Cardiac muscle cell (in vitro differentiated cells and primary cell): ENCODE data around the gene SAXO1. TPM values are rescaled to one million over a fixed set of nuclear protein-coding genes. Genes with fewer than 3 reads are reported as not detected.

Experiments used
- DNase-seq, 2 donors: peaks; one replicate each; pipeline versions ENCODE4 v3.0.0 to v3.0.0-alpha.2; 2010 to 2017; ENCODE audit warnings: low read depth in 1 of 2, low spot score in 1 of 2
- H3K27ac ChIP-seq: fragments of 200-600 bp; sonication (generic); 2 replicates; pipeline ENCODE4 v1.5.1; 2016
- H3K27me3 ChIP-seq: fragments of 200-600 bp; sonication (generic); 2 replicates; pipeline ENCODE4 v1.6.0; 2016; ENCODE audit warnings: control low read depth
- H3K36me3 ChIP-seq: fragments of 200-600 bp; sonication (generic); 2 replicates; pipeline ENCODE4 v1.5.1; 2016; ENCODE audit warnings: control low read depth
- H3K4me1 ChIP-seq: fragments of 200-600 bp; sonication (generic); 2 replicates; pipeline ENCODE4 v1.8.1; 2017; ENCODE audit warnings: low read depth, mild to moderate bottlenecking, mixed run types
- H3K4me3 ChIP-seq: fragments of 200-600 bp; sonication (generic); 2 replicates; pipeline ENCODE4 v1.5.1; 2016; ENCODE audit warnings: mild to moderate bottlenecking
- H3K9me3 ChIP-seq: fragments of 200-600 bp; sonication (generic); 2 replicates; pipeline ENCODE4 v1.5.1; 2017; ENCODE audit warnings: low read depth, mild to moderate bottlenecking, control low read depth
- polyA plus RNA-seq: library from polyadenylated mRNA; unstranded; fragments of >200 nt; fragmentation: Nextera tagmentation; extraction: Ambion mirVana; gene quantifications from 2 replicates; pipeline ENCODE4 v1.2.1, GENCODE V29; 2016
- total RNA-seq: library from RNA; depleted of rRNA; stranded (reverse); fragments of >200 nt; gene quantifications from 2 replicates; pipeline ENCODE4 v1.2.3, GENCODE V29; 2016
- TF ChIP-seq, protein P1 (sequence below): IDR thresholded peaks from 2 replicates; pipeline ENCODE4 v1.5.1; 2012; ENCODE audit warnings: low read depth, mild to moderate bottlenecking, low read length

The SAXO1 gene
- total and polyA plus RNA-seq, 2 experiments from 2014 or later, result 0.06 to 0.24 TPM

DNA sequence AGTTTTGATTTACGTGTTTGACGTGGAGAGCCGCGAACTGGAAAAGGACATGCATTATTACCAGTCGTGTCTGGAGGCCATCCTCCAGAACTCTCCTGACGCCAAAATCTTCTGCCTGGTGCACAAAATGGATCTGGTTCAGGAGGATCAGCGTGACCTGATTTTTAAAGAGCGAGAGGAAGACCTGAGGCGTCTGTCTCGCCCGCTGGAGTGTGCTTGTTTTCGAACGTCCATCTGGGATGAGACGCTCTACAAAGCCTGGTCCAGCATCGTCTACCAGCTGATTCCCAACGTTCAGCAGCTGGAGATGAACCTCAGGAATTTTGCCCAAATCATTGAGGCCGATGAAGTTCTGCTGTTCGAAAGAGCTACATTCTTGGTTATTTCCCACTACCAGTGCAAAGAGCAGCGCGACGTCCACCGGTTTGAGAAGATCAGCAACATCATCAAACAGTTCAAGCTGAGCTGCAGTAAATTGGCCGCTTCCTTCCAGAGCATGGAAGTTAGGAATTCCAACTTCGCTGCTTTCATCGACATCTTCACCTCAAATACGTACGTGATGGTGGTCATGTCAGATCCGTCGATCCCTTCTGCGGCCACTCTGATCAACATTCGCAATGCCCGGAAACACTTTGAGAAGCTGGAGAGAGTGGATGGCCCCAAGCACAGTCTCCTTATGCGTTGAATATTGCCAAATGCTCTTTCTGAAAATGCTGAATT lies 17.1 kb upstream of the SAXO1 start:
- peak; percentile 40 to 53 for DNase-seq
- TF ChIP-seq, protein P1, sequence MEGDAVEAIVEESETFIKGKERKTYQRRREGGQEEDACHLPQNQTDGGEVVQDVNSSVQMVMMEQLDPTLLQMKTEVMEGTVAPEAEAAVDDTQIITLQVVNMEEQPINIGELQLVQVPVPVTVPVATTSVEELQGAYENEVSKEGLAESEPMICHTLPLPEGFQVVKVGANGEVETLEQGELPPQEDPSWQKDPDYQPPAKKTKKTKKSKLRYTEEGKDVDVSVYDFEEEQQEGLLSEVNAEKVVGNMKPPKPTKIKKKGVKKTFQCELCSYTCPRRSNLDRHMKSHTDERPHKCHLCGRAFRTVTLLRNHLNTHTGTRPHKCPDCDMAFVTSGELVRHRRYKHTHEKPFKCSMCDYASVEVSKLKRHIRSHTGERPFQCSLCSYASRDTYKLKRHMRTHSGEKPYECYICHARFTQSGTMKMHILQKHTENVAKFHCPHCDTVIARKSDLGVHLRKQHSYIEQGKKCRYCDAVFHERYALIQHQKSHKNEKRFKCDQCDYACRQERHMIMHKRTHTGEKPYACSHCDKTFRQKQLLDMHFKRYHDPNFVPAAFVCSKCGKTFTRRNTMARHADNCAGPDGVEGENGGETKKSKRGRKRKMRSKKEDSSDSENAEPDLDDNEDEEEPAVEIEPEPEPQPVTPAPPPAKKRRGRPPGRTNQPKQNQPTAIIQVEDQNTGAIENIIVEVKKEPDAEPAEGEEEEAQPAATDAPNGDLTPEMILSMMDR, result no peak
- H3K4me1 ChIP-seq, result no peaks in the 10 kb centered on the region

DNA sequence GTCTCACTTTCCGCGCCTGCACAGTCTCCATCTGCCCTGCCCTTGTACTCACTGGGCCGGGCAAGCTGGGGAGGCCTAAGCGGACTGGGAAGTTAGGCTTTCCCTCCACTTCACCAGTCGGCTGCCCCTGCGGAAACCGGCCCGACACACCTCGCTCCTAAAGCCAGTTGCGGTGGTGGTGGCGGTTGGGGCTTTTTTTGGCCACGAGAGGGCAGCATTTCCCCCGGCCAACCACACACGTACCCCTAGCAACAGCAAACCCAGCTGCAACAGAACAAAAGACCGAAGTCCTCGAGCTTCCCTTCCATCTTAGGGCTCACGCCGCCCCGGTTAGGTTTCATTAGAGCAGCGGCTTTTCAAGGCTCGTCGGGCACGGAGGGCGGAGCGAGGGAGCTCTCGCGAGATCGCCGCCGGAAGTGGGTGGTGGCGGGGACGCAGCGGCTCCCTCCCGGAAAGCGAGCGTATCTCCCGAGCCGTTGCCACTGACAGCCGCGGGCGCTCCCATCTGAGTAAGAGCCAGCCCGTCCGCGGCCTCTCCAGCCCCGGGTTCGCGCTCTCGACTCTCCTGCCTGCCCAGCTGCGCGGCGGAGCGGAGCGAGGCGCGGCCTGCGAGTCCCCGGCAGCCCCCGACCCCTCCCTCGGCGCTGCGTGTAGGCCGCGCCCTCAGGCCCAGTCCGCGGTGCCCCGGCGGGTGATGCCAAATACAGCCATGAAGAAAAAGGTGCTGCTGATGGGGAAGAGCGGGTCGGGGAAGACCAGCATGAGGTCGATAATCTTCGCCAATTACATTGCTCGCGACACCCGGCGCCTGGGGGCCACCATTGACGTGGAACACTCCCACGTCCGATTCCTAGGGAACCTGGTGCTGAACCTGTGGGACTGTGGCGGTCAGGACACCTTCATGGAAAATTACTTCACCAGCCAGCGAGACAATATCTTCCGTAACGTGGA lies 16.2 kb upstream of the SAXO1 start, which contains the start of gene RRAGA:
Gene RRAGA (plus strand): TSS at position 462 of the 951 bp plus-strand sequence. CDS start 233 bp downstream, at position 695.
- TF ChIP-seq, protein P1, result peak; percentile 83
- peak within 1 kb of the TSS; percentile 91 for H3K27ac ChIP-seq
- H3K4me1 ChIP-seq, result no peaks in the 10 kb centered on the region
- H3K9me3 ChIP-seq, result no peaks in the 10 kb centered on the region
- peak within 1 kb of the TSS; percentile 62 for H3K4me3 ChIP-seq
- H3K27me3 ChIP-seq, result no peaks in the 10 kb centered on the region
- no peaks in the 10 kb centered on the region for H3K36me3 ChIP-seq
- peak; percentile 96 to 98 for DNase-seq

More for the DNA sequence above, 17.1 kb upstream of the SAXO1 start:
- Histone ChIP-seq H3K36me3 (no peaks in the 10 kb centered on the region), H3K27ac (peak overlapping the region; percentile 91), H3K9me3 (no peaks in the 10 kb centered on the region), H3K4me3 (peak overlapping the region; percentile 62), H3K27me3 (no peaks in the 10 kb centered on the region)

DNA sequence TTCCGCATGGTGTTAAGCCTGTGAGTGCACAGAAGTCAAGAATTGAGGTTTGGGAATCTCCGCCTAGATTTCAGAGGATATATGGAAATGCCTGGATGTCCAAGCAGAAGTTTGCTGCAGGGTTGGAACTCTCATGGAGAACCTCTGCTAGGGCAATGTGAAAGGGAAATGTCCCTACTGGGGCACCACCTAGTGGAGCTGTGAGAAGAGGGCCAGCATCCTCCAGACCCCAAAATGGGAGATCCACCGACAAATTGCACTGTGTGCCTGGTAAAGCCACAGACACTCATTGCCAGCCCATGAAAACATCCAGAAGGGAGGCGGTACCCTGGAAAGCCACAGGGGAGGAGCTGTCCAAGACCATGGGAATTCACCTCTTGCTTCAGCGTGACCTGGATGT lies 3.6 kb upstream of the SAXO1 start:
- H3K9me3 ChIP-seq, result no peaks in the 10 kb centered on the region
- H3K27ac ChIP-seq, result no peak overlapping the region
- no peak for DNase-seq
- TF ChIP-seq, protein P1, result no peak
- H3K27me3 ChIP-seq, result no peaks in the 10 kb centered on the region
- no peaks in the 10 kb centered on the region for H3K36me3 ChIP-seq
- H3K4me3 ChIP-seq, result no peak overlapping the region
- H3K4me1 ChIP-seq, result no peaks in the 10 kb centered on the region

DNA sequence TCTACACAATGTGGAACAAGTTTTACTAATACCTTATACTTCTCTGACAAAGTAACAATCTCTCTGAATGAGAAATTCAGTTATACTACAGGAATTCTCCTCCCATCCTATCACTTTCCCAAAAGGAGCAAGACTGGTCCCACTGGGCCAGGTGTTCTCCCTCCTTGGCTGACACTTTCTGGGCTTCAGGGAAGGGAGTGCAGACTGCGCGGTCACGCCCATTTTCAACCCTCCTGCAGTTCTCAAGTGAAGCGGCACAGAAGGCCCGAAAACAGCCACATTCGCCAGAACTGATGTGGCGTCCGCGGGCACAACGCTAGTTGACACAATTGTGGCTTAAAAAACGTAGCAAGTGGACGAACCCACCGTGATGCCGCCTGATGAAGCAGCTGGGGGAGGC lies 603 bp downstream of the SAXO1 start:
- Histone ChIP-seq H3K27ac (no peak overlapping the region), H3K36me3 (no peaks in the 10 kb centered on the region), H3K4me3 (no peak overlapping the region), H3K9me3 (no peaks in the 10 kb centered on the region), H3K27me3 (no peaks in the 10 kb centered on the region), H3K4me1 (no peaks in the 10 kb centered on the region)
- DNase-seq, result peak in 1 of 2 donors; percentile 8
- TF ChIP-seq, protein P1, result no peak

DNA sequence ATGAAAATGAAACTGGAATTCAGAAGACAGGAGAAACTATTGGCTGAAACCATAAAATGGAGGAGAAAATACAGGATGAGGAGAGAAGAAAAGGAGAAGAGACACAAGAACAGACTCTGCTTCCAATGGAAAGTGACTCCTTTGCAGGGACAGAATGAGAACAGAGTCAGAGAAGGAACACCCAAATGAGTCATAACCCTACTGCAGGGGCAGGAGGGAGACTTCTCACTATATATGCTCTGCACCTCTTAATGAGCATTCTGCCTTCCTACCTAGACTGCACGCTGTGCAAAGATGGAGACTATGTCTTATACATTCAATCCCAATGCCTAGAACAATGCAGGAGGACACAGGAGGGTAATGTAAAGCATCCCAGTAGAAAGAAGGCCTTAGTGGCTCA lies 2.1 kb downstream of the SAXO1 start:
- no peak overlapping the region for H3K27ac ChIP-seq
- no peak for DNase-seq
- no peaks in the 10 kb centered on the region for H3K9me3 ChIP-seq
- H3K27me3 ChIP-seq, result no peaks in the 10 kb centered on the region
- TF ChIP-seq, protein P1, result no peak
- H3K4me1 ChIP-seq, result no peaks in the 10 kb centered on the region
- H3K36me3 ChIP-seq, result no peaks in the 10 kb centered on the region
- H3K4me3 ChIP-seq, result no peak overlapping the region
